Upper lobe of left lung (tissue), 4 donors: ENCODE data around the gene CDKN2D.

Experiments
- EP300 ChIP-seq, 4 donors: sonication (generic); formaldehyde crosslinking; IDR thresholded peaks; one replicate each; pipeline ENCODE4 v1.5.1; 2017; ENCODE audit warnings: antibody characterized with exemption in 4 of 4, control low read depth in 2 of 4
- POLR2A ChIP-seq, 4 donors: fragments of 450-650 bp; IDR thresholded peaks; one replicate each; pipeline ENCODE4 v1.5.1; 2016 to 2017; ENCODE audit warnings: antibody characterized with exemption in 4 of 4, mild to moderate bottlenecking in 2 of 4
- POLR2AphosphoS5 ChIP-seq, 2 donors: sonication (generic); formaldehyde crosslinking; IDR thresholded peaks; one replicate each; pipeline ENCODE4 v1.5.1; 2017; ENCODE audit warnings: antibody characterized with exemption in 2 of 2
- TF ChIP-seq, protein P1 (sequence below), 6 experiments: fragments of 450-650 bp in 4 of 6; fragments of 200-600 bp in 2 of 6; sonication (generic) in 2 of 6; IDR thresholded peaks; one replicate each; pipeline ENCODE4 v1.5.1; 2016 to 2019; ENCODE audit warnings: antibody characterized with exemption in 6 of 6

- TF ChIP-seq POLR2AphosphoS5 (IDR thresholded peaks at IDR 0.05) (no peak), POLR2A (IDR thresholded peaks at IDR 0.05) (no peak), EP300 (IDR thresholded peaks at IDR 0.05) (no peak)
- TF ChIP-seq, protein P1, sequence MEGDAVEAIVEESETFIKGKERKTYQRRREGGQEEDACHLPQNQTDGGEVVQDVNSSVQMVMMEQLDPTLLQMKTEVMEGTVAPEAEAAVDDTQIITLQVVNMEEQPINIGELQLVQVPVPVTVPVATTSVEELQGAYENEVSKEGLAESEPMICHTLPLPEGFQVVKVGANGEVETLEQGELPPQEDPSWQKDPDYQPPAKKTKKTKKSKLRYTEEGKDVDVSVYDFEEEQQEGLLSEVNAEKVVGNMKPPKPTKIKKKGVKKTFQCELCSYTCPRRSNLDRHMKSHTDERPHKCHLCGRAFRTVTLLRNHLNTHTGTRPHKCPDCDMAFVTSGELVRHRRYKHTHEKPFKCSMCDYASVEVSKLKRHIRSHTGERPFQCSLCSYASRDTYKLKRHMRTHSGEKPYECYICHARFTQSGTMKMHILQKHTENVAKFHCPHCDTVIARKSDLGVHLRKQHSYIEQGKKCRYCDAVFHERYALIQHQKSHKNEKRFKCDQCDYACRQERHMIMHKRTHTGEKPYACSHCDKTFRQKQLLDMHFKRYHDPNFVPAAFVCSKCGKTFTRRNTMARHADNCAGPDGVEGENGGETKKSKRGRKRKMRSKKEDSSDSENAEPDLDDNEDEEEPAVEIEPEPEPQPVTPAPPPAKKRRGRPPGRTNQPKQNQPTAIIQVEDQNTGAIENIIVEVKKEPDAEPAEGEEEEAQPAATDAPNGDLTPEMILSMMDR (IDR thresholded peaks at IDR 0.05) = no peak
Measured at GRCh38 chr19:10535613-10536012, 33.2 kb downstream of the CDKN2D start.
